GM21515 (cell line): Measurements from ENCODE around the gene CORO2B.
"Not testable (repeated sequence)": the region's sequence is repeated elsewhere in the genome, so short reads cannot be mapped to it uniquely, and the experiment has no call there.

Source experiments
- ATAC-seq: cut with Tn5 transposase; IDR thresholded peaks from one replicate; pipeline ENCODE4 v1.9.1; 2021; ENCODE audit not compliant: unreplicated experiment

CORO2B gene

DNA sequence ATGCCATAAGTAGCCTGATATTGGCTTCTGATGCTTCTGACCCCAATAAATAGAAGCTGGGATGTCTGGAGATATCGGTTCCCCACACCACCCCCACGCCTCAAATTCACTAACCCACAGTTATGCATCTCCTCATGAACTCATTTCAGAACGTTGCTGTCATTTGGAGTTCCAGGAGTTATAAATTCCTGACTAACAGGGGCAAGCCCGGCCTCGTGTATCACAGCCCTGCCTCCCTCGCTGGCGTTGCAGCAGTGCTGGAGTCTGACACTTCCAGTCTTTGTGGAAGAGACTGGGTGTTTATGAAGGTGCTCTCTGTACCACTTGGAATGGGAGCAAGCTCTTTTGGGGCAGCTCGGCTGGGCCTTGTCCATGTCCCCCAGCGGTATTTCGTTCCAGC, 140.9 kb downstream of the CORO2B start:
- ATAC-seq: no peak

DNA sequence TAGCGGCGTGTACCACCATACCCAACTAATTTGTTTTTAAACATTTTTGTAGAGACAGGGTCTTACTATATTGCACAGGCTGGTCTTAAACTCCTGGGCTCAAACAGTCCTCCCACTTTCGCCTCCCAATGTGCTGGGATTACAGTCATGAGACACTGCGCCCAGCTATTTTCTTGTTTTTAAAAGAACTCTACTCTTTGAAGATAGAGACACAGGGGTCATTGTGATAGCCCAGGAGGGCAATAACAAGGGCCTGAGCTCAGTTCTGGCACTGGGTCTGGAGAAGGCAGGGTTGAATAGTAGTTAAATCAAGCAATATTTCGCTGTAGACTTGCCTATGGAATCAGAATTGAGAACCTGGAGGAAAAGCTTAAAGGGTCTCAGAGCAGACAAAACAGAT, 143.1 kb downstream of the CORO2B start:
- ATAC-seq: no peak

DNA sequence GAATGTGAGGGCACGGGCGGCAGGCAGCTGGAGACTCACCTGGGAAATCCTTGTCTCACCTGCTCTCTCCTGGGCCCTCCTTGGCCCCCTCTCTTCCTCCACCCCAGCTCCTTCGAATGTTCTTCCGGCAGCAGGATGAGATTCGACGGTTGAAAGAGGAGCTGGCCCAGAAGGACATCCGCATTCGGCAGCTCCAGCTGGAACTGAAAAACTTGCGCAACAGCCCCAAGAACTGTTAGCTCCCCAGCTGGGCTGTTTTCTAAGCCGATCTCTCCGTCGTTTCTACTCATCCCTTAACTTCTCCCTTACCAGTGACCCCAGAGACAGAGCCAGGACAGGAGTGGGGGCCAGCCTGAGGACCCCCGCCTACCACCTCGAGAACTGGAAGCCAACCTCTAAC, 146.9 kb downstream of the CORO2B start:
- no peak for ATAC-seq

DNA sequence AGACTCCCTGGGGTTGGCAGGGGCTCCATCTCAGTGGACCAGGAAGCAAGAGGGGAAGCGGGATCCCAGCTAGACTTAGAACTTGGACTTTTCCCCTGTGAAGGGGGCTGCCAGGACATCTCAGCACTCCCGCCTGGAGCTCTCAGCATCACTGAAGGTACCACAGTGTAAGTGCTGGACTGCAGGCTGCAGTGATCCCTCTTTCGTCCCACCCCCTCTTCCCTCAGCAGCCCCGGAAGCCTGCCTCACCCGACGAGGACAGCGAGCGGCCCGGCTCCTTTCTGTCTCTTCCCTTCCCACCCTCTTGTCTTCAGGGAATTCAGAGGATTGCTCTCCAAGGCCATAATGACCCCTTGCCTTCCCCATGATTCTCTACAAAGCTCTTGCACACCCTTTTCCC, 147.5 kb downstream of the CORO2B start:
- no peak for ATAC-seq

DNA sequence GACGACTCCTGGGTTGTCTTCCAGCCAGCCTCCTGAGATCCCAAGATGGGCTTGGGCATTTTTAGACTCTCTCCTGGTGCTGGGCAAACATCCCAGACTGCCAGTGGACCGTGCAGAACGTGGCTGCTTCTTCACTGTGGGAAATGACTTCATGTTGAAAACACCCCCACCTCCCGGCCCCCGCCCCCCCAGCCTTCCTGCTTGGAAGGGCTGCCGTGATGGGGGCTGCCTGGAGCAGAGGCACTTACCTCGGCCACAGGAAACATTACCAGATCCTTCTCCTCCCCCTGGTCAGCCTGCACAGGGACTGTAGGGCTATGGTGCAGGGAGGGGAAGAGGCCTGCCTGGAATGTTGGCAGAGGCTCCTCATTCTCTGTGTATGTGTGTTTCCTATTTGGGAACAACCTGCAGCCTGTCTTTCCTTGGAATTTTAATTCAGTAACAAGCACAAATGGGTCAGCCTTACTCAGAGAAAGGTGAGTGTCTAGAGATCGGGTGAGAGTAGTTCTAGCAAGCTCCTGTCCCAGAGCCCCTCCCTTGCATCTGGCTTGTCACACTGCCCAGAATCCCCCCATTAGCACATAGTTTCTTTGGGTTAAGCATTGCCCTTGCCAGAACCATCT, 151.1 kb downstream of the CORO2B start:
- no peak for ATAC-seq

DNA sequence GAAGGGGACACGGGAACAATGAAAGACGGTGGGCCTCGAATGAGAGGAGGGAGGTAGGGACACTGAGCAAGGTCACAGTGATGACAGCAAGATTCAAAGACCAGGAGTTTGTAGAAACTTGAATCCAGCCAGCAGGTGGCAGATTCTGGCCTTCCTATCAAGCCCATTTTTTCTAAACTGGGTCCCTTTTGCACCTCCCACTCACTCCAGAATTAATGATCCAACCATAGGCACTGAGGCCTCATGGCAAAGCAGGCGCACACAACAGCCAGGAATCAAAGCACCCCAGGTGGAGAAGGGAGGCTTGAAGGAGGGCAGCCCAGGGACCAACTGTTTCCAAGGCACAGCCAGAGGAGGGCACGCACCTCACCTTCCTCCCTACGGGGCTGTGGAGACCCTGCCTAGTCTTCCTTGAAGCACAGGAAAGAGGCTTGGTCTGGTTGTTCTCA, 151.7 kb downstream of the CORO2B start:
- ATAC-seq: no peak

DNA sequence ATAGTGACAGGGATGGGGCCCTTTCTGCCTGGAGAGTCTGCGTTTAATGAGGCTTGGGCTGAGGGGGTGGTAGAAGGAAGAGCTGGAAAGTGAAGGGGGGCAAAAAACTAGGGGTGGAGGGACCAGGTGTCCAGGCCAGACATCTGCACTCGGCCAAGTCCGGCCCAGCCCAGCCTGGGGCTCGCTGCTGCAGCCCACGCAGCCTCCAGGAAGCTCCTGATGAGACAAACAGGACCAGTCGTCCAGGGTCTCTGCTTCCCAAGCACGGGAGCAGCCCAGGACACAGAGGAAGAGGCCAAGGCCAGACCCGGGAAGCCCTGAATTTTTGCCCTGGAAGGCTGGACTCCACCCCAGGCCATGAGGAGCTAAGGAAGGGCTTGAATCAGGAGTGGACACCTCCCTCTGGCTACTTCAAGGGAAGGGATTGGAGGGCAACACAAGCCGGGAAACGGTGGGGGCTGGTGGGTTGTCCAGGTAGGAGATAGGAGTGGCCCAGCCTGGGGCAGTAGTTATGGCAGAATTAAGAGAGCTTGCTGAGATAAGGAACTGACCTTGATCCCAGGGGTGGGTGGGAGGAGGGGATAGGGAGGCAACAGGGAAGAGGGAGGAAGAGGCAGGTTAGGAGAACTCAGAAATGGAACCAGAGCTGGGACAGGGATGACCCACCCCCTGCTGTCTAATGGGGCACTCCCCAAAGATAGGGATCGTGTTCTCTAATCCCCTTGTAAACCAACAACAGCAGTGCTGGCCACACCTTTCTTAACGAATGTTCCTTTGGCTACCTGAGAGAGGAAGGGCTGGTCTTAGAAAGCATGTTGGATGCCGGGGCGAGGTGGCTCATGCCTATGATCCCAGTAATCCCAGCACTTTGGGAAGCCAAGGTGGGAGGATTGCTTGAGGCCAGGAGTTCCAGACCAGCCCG, 152.4 kb downstream of the CORO2B start:
- no peak for ATAC-seq

DNA sequence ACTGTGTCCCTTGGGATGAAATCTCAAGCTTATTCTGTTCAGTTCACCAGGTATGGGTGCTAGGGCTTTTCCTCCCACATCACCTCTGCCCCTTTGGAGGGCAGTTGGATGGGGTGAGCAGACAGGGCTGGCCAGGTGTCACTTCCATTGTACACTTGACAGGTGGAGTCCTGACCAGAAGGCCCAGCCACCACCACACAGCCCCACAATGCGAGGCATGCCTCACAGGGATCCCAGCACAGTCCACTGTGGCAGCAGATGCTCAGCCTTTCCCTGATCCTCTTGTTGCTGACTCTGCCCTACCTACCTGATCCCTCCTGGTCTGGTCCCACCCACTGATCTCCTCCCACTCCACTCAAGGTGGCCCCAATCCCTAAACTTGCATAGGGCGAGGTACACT, 153.7 kb downstream of the CORO2B start:
- ATAC-seq: no peak

DNA sequence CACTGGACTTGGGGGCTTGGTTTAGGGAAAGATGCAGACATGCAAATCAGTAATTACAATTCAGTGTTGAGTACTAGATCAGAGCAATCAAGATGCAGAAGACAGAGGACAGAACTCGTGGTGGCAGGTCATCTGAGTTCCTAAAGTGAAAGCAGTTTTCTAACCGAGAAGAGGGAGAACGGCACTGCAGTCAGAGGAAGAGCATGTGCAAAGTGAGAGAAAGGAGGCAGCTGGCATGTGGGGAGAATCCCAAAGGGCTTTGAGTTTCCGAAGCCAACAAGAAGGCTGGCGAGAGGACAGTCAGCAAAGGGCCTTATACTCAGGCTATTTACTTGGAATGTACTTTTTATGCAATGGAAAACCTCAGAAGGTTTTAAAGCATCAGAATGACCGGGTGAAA, 154.9 kb downstream of the CORO2B start:
- ATAC-seq: no peak

DNA sequence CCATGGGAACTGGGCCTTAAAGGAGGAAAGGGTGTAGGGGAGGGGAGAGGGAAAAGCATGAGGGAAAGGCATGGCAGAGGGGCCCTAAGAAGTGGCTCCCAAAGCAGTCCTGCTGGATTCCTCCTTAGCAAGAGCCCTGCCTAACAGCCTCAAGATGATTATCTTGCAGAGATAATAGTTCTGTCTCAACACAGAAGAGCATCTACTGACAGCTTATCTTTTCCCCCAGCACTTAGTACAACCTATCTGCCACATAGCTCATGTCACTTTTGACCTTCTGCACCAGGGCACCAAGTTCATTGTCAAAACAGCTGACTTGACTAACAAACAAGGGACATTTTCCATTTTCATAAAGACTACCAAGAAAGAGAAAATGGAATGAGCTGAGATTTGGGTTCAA, 155.6 kb downstream of the CORO2B start:
- no peak for ATAC-seq

DNA sequence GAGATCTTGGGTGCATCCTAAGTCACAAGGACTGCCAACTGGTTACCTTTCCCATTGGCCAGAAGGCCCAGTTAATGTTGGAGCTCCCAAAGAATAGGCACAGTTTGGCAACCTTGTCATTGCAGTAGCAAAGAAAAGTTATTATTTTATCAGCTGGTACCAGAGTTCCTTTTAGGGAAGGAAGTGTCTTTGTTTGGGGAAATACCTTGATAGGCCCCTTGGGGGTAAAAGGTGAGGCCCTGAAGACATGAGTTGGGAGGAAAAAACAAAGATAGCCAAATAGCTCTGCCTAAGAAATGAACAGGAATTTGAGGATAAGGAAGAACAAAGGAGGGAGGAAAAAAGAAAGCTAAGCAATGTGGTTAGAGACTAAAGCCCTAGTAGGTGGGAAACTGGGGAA, 156.1 kb downstream of the CORO2B start:
- ATAC-seq: no peak

DNA sequence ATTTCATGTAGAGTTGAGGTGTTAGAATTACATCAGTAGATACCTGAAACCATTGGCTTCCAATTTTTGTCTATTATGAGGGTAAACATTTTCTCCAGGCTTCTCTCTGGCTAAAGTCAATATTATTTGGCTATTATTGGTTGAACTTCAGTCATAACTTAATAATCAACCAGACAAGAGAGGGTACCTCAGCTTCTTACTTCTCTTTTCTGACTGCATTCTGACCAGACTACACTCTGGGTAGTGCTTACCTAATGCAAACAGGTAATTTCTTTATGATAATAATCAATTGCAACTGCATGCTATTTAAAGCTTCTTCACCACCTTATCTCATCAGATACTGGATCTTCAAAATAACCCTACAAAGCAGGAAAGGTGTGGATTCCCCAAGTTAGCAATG, 156.8 kb downstream of the CORO2B start:
- ATAC-seq: no peak

DNA sequence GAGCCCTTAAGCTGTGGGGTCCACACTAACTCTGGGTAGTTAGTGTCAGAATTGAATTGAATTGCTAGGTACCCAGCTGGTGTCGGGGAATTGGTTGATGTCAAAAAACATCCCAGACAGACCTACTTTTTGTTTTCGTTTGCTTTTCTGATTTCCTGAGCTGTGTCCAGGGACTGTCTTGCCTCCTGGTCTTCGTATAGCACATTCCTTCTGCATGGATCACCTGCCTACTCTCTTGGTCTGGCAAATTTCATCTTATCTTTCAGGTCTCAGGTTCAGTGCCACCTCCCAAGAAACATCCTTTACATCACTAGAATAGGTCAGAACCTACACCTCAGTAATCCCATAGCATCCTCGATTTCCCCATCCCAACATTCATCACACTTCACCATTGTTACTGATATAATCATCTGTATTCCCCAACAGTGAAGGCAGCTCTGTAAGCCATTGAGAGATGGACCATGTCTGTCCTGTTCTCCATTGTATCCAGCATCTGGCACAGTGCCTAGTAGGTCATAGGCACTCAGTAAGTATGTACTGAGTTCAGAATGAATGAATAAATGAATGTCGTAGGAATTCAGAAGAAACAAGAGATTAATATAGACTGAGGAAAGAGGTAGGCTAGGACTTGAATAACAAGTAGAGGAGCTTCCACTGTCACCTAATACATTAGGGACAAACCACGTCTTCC, 160.7 kb downstream of the CORO2B start:
- no peak for ATAC-seq

DNA sequence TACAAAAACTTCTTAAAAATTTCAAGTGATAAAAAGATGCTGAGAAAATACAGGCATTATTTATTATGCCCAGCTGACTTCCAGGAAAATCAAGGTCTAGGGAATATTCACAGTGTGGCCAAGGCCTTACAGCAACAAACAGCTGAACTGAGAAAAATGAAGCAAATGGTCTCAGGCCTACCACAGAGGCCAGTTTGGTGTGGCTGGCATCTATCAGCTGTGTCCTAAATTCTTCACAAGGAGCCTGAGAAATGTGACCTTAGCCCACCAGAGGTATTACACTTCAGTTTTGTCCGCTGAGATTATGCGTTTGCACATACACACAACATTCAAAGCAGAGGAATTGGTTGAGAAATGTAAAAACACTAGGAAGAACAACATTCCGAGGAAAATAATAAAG, 164.5 kb downstream of the CORO2B start:
- ATAC-seq: no peak

DNA sequence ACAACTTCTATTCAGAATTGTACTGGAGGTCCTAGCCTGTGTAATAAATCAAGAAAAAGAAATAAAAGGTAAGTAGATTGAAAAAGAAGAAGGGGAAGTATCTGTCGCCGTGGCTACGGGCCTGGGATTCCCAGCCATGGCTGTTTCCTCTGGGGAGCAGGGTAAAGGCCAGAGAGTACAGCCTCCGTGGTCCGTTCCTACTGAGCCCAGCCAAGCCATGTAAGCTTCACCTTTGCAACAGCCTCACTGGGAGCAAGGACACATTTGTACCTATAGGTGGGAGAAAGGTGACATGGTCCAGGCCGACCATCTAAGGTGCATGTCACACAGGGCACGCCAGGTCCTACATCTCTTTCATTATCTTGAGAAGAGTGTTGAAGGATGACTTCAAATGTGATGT, 170.6 kb downstream of the CORO2B start:
- ATAC-seq: no peak

DNA sequence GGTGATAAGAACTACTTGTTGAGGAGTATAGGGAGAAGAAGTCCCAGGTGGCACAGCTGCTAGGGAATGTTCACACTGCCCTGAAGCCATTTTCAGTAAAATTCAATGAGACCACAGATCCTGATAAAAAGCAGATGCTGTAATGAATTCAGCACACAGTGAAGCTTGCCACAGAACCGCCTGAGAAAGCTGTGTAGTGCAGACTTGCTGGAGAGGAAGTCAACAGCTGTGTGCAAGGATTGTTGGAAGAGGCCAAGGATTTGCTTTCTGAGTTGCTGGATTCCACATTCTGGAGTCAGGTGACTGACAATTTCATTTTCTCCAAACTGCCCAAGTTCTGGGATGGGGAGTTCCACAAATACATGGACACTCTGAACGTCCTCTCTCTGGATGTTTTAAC, 171.0 kb downstream of the CORO2B start:
- ATAC-seq: no peak

DNA sequence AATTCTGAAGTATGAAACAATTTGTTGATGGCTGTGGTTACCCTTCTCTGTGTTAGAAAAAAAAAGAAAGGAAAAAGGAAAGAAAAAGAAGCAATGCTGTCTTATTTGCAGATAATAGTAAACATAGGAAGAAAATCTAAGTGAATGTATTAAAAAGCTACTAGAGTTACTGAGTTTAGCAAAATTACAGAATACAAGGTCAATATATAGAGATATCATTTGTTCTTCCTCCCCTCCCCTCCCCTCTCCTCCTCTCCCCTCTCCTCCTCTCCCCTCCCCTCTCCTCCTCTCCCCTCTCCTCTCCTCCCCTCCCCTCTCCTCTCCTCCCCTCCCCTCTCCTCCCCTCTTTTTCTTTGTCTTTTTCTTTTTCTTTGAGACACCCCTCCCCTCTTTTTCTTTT, 172.8 kb downstream of the CORO2B start:
- ATAC-seq: no peak

DNA sequence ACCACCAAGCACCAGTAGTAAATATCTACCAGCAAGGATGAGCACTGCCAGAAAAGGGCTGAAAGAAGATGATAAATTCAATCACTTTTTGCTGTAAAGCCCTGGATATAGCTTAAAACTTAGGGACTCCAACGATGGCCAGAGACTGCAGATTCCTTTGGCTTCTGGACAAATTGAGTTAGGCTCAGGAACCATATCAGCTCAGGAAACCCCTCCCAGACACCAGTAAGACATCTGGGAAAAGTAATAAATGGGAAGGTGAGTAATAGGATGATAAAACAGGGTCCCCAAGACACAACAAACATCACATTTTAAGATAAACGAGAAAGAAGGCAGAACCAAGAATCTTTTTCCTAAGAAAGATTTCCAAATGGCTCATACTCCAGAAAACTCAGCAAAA, 176.9 kb downstream of the CORO2B start:
- no peak for ATAC-seq

DNA sequence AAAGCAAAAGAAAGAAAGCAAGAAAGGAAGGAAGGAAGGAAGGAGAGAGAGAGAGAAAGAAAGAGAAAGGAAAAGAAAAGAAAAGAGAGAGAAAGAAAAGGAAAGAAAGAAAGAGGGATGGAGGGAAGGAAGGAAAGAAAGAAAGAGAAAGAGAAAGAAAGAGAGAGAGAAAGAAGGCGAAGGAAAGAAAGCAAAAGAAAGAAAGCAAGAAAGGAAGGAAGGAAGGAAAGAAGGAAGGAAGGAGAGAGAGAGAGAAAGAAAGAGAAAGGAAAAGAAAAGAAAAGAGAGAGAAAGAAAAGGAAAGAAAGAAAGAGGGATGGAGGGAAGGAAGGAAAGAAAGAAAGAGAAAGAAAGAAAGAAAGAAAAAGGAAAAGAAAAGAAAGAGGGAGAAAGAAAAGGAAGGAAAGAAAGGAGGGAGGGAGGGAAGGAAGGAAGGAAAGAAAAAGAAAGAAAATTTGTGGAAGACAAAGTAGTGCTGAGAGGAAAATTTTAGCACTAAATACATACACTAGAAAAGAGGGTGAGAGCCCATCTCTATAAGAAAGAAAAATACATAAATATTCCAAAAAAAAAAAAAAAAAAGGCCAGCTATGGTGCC, 181.3 kb downstream of the CORO2B start:
- ATAC-seq: not testable (repeated sequence)

DNA sequence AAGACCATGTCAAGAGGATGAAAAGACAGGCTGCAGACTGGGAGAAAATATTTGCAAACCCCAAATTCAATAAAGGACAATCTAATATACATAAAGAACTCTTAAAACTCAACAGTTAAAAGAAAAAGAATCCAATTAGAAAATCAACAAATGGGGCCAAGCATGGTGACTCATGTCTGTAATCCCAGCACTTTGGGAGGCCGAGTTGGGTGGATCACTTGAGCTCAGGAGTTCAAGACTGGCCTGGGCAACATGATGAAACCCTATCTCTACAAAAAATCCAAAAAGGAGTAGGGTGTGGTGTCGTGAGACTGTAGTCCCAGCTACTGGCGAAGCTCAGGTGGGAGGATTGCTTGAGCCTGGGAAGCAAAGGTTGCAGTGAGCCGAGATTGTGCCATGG, 184.3 kb downstream of the CORO2B start:
- ATAC-seq: no peak

DNA sequence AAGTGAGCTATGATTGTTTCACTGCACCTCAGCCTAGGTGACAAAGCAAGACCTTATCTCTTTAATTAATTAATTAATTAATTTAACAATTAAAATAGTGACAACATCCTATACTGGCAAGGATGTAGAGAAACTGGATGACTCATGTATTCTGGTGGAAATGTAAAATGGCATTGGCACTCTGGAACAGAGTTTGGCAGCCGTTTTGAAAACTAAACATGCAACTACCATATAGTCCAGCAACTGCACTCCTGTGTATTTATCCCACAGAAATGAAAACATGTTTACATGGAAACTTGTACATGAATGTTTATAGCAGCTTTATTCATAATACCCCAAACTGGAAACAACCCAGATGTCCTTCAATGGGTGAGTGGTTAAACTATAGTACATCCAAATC, 185.3 kb downstream of the CORO2B start:
- ATAC-seq: no peak
